Vagina (tissue), 2 donors: ENCODE measurements around the gene CEP19.

Experiments
- CTCF ChIP-seq, 3 experiments: fragments of 450-650 bp in 2 of 3; fragments of 200-600 bp in 1 of 3; sonication (generic) in 1 of 3; IDR thresholded peaks; one replicate each; pipeline ENCODE4 v1.5.1; 2017 to 2019; ENCODE audit warnings: antibody characterized with exemption in 3 of 3, mild to moderate bottlenecking in 2 of 3, moderate library complexity in 2 of 3
- POLR2A ChIP-seq, 2 donors: fragments of 450-650 bp; IDR thresholded peaks; one replicate each; pipeline ENCODE4 v1.6.1; 2017; ENCODE audit warnings: antibody characterized with exemption in 2 of 2, mild to moderate bottlenecking in 2 of 2, moderate library complexity in 2 of 2
- POLR2AphosphoS5 ChIP-seq, 2 donors: sonication (generic); formaldehyde crosslinking; IDR thresholded peaks; one replicate each; pipeline ENCODE4 v1.9.0; 2017; ENCODE audit warnings: antibody characterized with exemption in 2 of 2, mild to moderate bottlenecking in 2 of 2, low read depth in 1 of 2; ENCODE audit not compliant: insufficient read depth in 1 of 2

- TF ChIP-seq POLR2AphosphoS5 (IDR thresholded peaks at IDR 0.05; ENCODE audit: insufficient read depth in 1 of 2, low read depth in 1 of 2): no peak
- no peak for TF ChIP-seq CTCF (IDR thresholded peaks at IDR 0.05)
- no peak for TF ChIP-seq POLR2A (IDR thresholded peaks at IDR 0.05)
Observed at GRCh38 chr3:196694941-196695848, 16.9 kb downstream of the CEP19 start.
